Measurements from ENCODE around the gene PEBP1. TPM values are rescaled to one million over a fixed set of nuclear protein-coding genes. Genes with fewer than 3 reads are reported as not detected.

The PEBP1 gene
- total and polyA plus RNA-seq, 4 donors: 272 to 523 (median 400) TPM

DNA sequence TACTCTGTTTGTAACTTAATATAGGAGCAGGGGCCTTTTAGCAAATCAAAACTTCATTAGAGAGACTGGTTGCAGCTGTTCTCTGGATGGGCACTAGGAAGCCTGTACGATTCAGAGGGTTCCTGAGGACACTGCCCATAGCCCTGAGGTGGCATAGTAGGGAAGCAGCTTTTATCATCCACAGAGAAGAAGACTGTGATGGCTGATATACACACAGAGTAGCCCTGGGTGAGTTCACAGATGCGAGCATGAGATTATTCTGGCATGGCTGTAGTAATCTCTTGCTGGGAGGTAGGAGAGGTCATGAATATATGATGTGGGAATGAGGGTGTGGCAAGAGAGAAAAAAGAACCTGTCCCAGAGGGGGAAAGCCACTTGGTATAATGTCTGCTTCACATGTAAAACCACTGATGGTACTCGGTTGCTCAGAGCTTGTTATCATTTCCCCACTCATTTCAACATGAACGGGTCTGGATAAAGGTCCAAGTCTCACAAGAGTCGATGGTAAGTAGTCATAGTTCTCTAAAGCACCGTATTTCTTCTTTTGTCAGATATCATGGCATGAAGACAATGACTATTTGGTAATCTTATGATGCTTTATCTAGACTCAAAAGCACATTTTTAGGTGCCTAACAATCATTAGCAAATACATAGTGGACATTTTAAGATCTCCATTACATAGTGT, 52.0 kb downstream of the PEBP1 start:
- no peaks in the 10 kb centered on the region for H3K4me1 ChIP-seq (ENCODE audit: control insufficient read depth, insufficient read depth, low read length)
- no peaks in the 10 kb centered on the region for H3K36me3 ChIP-seq (ENCODE audit: control insufficient read depth, insufficient read depth, low read length)
- DNase-seq (ENCODE audit: low read depth in 4 of 6, low spot score in 6 of 6): peak in 2 of 6 donors; percentile 19 to 28
- H3K27me3 ChIP-seq (ENCODE audit: control insufficient read depth, insufficient read depth, low read length): no peaks in the 10 kb centered on the region
- peak overlapping the region; percentile 94 for H3K27ac ChIP-seq (ENCODE audit: low read depth, low read length)
- H3K4me3 ChIP-seq (ENCODE audit: low read depth, low read length): peak overlapping the region; percentile 65
- no peaks in the 10 kb centered on the region for H3K9me3 ChIP-seq (ENCODE audit: control insufficient read depth, insufficient read depth, low read length)
- 0% methylated on average over 2 of the region's 6 CpGs for WGBS (ENCODE audit: insufficient coverage)

DNA sequence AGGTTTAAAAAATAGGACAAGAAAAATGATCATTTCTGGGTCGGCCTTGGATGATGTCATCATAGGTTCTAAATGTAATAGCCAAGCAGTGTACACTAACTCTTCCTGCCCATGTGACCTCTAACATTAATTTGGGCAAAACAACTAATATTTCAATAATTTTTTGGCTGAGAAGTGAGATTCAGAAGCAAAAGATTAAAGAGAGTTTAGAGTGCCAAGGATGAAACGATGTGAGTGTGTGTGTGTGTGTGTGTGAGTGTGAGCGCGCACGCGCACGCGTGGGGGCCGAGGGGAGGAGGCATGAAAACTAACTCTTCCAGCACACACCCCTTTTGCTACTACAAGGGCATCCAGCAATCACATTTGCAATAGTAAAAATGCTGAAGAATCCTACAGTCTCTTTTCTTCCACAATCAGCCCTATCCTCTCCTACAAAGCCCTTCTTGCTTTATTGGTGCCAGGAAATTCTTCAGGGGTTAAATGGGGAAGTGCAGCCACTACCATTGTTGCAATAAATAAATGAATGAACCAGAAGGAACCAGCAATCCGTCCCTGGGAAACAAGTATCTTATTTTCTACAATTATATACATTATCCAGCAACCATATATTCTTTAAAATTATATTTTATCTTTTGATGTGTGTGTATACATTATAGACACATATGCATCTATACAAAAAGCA, 52.9 kb downstream of the PEBP1 start:
- WGBS (ENCODE audit: insufficient coverage): no CpG with 5 or more reads among the region's 10 CpGs
- peak in 5 of 6 donors; percentile 50 to 93 (median 68) for DNase-seq (ENCODE audit: low read depth in 4 of 6, low spot score in 6 of 6)
- H3K27me3 ChIP-seq (ENCODE audit: control insufficient read depth, insufficient read depth, low read length): no peaks in the 10 kb centered on the region
- peak overlapping the region; percentile 94 for H3K27ac ChIP-seq (ENCODE audit: low read depth, low read length)
- H3K9me3 ChIP-seq (ENCODE audit: control insufficient read depth, insufficient read depth, low read length): no peaks in the 10 kb centered on the region
- H3K4me3 ChIP-seq (ENCODE audit: low read depth, low read length): peak overlapping the region; percentile 65
- no peaks in the 10 kb centered on the region for H3K4me1 ChIP-seq (ENCODE audit: control insufficient read depth, insufficient read depth, low read length)
- peaks cover 2% of the 10 kb centered on the region for H3K36me3 ChIP-seq (ENCODE audit: control insufficient read depth, insufficient read depth, low read length)

DNA sequence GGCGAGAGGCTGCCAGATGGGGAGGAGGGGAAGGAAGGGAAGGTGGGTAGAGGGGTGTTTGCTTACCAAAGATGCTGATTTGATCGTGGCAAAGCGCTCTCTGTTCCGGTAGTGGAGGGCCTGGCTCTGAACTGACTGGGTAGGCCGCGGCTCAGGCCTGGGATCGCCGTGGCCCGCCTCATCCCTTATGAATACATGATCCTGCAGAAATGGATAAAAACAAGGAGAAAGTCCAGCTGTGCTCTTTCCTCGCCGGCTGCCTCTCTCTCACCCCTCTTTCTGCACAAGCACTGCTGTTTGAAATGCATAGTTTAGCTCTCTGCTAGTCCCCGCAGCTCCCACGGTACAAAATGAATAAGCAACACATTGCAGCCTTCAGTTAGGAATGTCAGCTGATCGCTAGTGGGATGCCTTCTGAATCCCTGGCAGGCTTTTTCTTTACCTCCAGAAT, 53.8 kb downstream of the PEBP1 start:
- Histone ChIP-seq H3K27ac (ENCODE audit: low read depth, low read length) (peak overlapping the region; percentile 94), H3K4me1 (ENCODE audit: control insufficient read depth, insufficient read depth, low read length) (no peaks in the 10 kb centered on the region), H3K27me3 (ENCODE audit: control insufficient read depth, insufficient read depth, low read length) (no peaks in the 10 kb centered on the region), H3K36me3 (ENCODE audit: control insufficient read depth, insufficient read depth, low read length) (peaks cover 2% of the 10 kb centered on the region), H3K9me3 (ENCODE audit: control insufficient read depth, insufficient read depth, low read length) (no peaks in the 10 kb centered on the region), H3K4me3 (ENCODE audit: low read depth, low read length) (peak overlapping the region; percentile 65)
- peak in 4 of 6 donors; percentile 54 to 93 (median 74) for DNase-seq (ENCODE audit: low read depth in 4 of 6, low spot score in 6 of 6)
- 1% methylated on average over 11 of the region's 14 CpGs for WGBS (ENCODE audit: insufficient coverage)

DNA sequence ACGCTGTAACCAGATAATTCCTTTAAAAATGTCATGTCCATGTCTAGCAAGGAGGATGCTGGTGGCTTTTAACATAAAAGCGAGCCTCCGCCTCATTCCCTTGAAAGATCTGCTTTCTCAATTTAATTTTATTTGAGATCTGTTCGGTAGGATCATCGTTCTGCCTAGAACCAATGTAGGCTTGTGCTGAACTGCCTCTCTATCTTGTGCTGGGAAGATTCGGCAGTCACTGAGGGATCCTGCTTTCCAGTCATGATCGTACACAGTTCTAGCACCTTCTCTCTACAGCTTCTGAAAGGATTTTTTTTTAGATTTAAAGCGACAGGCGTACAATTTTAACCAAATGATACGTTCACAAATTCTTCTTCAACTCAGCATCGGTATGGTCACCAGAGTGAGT, 54.3 kb downstream of the PEBP1 start:
- Histone ChIP-seq H3K4me3 (ENCODE audit: low read depth, low read length) (peak overlapping the region; percentile 65), H3K9me3 (ENCODE audit: control insufficient read depth, insufficient read depth, low read length) (no peaks in the 10 kb centered on the region), H3K36me3 (ENCODE audit: control insufficient read depth, insufficient read depth, low read length) (peaks cover 2% of the 10 kb centered on the region), H3K4me1 (ENCODE audit: control insufficient read depth, insufficient read depth, low read length) (no peaks in the 10 kb centered on the region), H3K27me3 (ENCODE audit: control insufficient read depth, insufficient read depth, low read length) (no peaks in the 10 kb centered on the region), H3K27ac (ENCODE audit: low read depth, low read length) (peak overlapping the region; percentile 94)
- 8% methylated on average over 5 of the region's 11 CpGs for WGBS (ENCODE audit: insufficient coverage)
- peak; percentile 57 to 96 (median 74) for DNase-seq (ENCODE audit: low read depth in 4 of 6, low spot score in 6 of 6)

DNA sequence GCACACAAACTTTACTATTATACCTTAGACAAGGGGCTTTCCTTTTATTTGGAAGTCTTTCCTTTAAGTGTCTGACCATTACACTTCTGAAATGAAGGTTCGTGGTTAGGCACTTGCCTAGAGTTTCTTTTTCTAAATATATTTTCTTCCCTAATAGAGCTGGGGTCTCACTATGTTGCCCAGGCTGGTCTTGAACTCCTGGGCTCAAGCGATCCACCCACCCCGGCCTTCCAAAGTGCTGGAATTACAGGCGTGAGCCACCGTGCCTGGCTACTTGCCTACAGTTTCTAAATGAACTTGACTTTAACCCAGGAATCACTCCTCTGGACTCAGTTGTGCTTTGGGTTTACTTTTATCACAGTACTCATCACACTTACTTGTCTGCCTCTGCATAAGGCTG, 57.6 kb downstream of the PEBP1 start:
- DNase-seq (ENCODE audit: low read depth in 4 of 6, low spot score in 6 of 6): no peak
- H3K4me3 ChIP-seq (ENCODE audit: low read depth, low read length): no peak overlapping the region
- H3K27me3 ChIP-seq (ENCODE audit: control insufficient read depth, insufficient read depth, low read length): no peaks in the 10 kb centered on the region
- H3K4me1 ChIP-seq (ENCODE audit: control insufficient read depth, insufficient read depth, low read length): no peaks in the 10 kb centered on the region
- H3K27ac ChIP-seq (ENCODE audit: low read depth, low read length): no peak overlapping the region
- peaks cover 2% of the 10 kb centered on the region for H3K36me3 ChIP-seq (ENCODE audit: control insufficient read depth, insufficient read depth, low read length)
- no peaks in the 10 kb centered on the region for H3K9me3 ChIP-seq (ENCODE audit: control insufficient read depth, insufficient read depth, low read length)
- 92% methylated on average over 2 of the region's 5 CpGs for WGBS (ENCODE audit: insufficient coverage)

DNA sequence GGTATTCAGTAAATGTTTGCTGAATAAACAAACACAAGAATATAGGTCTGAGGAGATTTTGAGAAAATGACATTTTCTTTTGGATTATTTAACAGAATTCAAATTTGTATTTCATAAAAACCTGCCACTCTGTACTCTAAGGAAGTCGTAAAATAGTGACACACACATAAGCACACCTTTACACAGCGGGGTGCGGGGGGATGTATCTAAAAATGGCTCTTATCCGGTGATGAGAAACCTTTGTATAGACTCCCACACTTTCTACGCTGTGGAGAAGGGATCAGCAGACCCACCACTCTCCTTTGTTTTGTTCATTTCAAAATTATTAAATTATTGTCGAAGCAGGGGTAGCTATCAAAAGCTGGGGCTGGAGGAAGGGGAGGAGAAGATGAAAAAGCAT, 58.0 kb downstream of the PEBP1 start:
- peaks cover 2% of the 10 kb centered on the region for H3K36me3 ChIP-seq (ENCODE audit: control insufficient read depth, insufficient read depth, low read length)
- no peaks in the 10 kb centered on the region for H3K27me3 ChIP-seq (ENCODE audit: control insufficient read depth, insufficient read depth, low read length)
- DNase-seq (ENCODE audit: low read depth in 4 of 6, low spot score in 6 of 6): no peak
- H3K4me1 ChIP-seq (ENCODE audit: control insufficient read depth, insufficient read depth, low read length): no peaks in the 10 kb centered on the region
- H3K4me3 ChIP-seq (ENCODE audit: low read depth, low read length): no peak overlapping the region
- H3K27ac ChIP-seq (ENCODE audit: low read depth, low read length): no peak overlapping the region
- H3K9me3 ChIP-seq (ENCODE audit: control insufficient read depth, insufficient read depth, low read length): no peaks in the 10 kb centered on the region
- WGBS (ENCODE audit: insufficient coverage): 100% methylated on average over 3 of the region's 6 CpGs

Other genes with a start within 250 kb of the PEBP1 start
- 10 to 100 TPM in 1 of 2 donors, 1 to 10 TPM in 1; 2.5 to 10.0 TPM for gene KSR2, start 167.1 kb upstream of the PEBP1 start, total RNA-seq
- 1 to 10 TPM; 5.3 to 5.9 TPM for gene KSR2, start 167.1 kb upstream of the PEBP1 start, polyA plus RNA-seq (ENCODE audit: insufficient read length in 2 of 2)
- 10 to 100 TPM; 18.1 to 25.4 TPM for gene RFC5, start 119.4 kb upstream of the PEBP1 start, total RNA-seq
- gene RFC5, start 119.4 kb upstream of the PEBP1 start, polyA plus RNA-seq (ENCODE audit: insufficient read length in 2 of 2): 10 to 100 TPM; 25.0 to 30.0 TPM
- gene WSB2, start 74.9 kb upstream of the PEBP1 start, total RNA-seq: 100 to 1,000 TPM; 103 to 237 TPM
- gene WSB2, start 74.9 kb upstream of the PEBP1 start, polyA plus RNA-seq (ENCODE audit: insufficient read length in 2 of 2): 100 to 1,000 TPM; 226 to 250 TPM
- 10 to 100 TPM; 15.7 to 22.5 TPM for gene VSIG10, start 32.1 kb upstream of the PEBP1 start, total RNA-seq
- 10 to 100 TPM; 15.9 to 20.7 TPM for gene VSIG10, start 32.1 kb upstream of the PEBP1 start, polyA plus RNA-seq (ENCODE audit: insufficient read length in 2 of 2)
- gene TAOK3, start 236.8 kb downstream of the PEBP1 start, total RNA-seq: 10 to 100 TPM; 46.9 to 51.1 TPM
- gene TAOK3, start 236.8 kb downstream of the PEBP1 start, polyA plus RNA-seq (ENCODE audit: insufficient read length in 2 of 2): 100 to 1,000 TPM; 105 to 107 TPM
- gene SUDS3, start 240.4 kb downstream of the PEBP1 start, total RNA-seq: 10 to 100 TPM; 35.5 to 59.9 TPM
- 10 to 100 TPM; 32.5 to 35.2 TPM for gene SUDS3, start 240.4 kb downstream of the PEBP1 start, polyA plus RNA-seq (ENCODE audit: insufficient read length in 2 of 2)

Data from spinal cord (tissue), 10 donors.